Body of pancreas (tissue), 4 donors: ENCODE results near the gene KLHL8. TPM values are rescaled to one million over a fixed set of nuclear protein-coding genes. Genes with fewer than 3 reads are reported as not detected.

Source experiments
- ATAC-seq: fragments of 150-250 bp; one replicate; pipeline ENCODE4 v1.9.1; 2016
- DNase-seq, 4 donors: peaks; one replicate each; pipeline ENCODE4 v3.0.0-alpha.2; 2019
- H3K27ac ChIP-seq, 4 donors: fragments of 200-600 bp; sonication (generic); 1 replicate in 3 of 4; 2 replicates in 1 of 4; pipeline versions ENCODE4 v1.5.1 to v1.6.1; 2016 to 2019; ENCODE audit warnings: mild to moderate bottlenecking in 1 of 4, mixed read lengths in 1 of 4, moderate library complexity in 1 of 4
- H3K27me3 ChIP-seq, 2 donors: fragments of 200-600 bp; sonication (generic); one replicate each; pipeline ENCODE4 v1.6.0; 2016; ENCODE audit warnings: mild to moderate bottlenecking in 1 of 2
- H3K36me3 ChIP-seq, 2 donors: fragments of 200-600 bp; sonication (generic); replicated peaks in 1 of 2; 2 replicates each; pipeline ENCODE4 v1.5.1; 2016; ENCODE audit warnings: low read depth in 2 of 2; ENCODE audit not compliant: insufficient read depth in 1 of 2
- H3K4me1 ChIP-seq: fragments of 200-600 bp; sonication (generic); one replicate; pipeline ENCODE4 v1.6.0; 2016
- H3K4me3 ChIP-seq, 2 donors: fragments of 200-600 bp; sonication (generic); 1 replicate in 1 of 2; 2 replicates in 1 of 2; pipeline ENCODE4 v1.5.1; 2016 to 2019
- H3K9me3 ChIP-seq, 3 donors: fragments of 200-600 bp; sonication (generic); 1 replicate in 2 of 3; 2 replicates in 1 of 3; pipeline ENCODE4 v1.5.1; 2016
- POLR2A ChIP-seq, 3 donors: fragments of 450-650 bp; IDR thresholded peaks; one replicate each; pipeline ENCODE4 v1.6.1; 2016; ENCODE audit warnings: antibody characterized with exemption in 3 of 3, mild to moderate bottlenecking in 2 of 3
- WGBS, 2 donors: methylation state at CpG; one replicate each; pipeline ENCODE4 v1.1.5; 2017; 5-methylcytosine and 5-hydroxymethylcytosine counted together
- intact Hi-C: fragments of 100-400 bp; cut with DNase I; formaldehyde crosslinking; loops from one replicate; pipeline ENCODE4 v1.15.1; 2023
- total RNA-seq, 2 donors: library from RNA; depleted of rRNA; stranded (reverse); fragments of >200 nt; gene quantifications; one replicate each; pipeline ENCODE4 v1.1.0, GENCODE V29; 2016
- TF ChIP-seq, protein P1 (sequence below), 7 experiments: fragments of 450-650 bp in 4 of 7; fragments of 200-600 bp in 3 of 7; sonication (generic) in 3 of 7; IDR thresholded peaks; one replicate each; pipeline ENCODE4 v1.5.1; 2016 to 2019; ENCODE audit warnings: antibody characterized with exemption in 7 of 7

KLHL8 gene
- total RNA-seq, 2 donors from 2014 or later, result 4.4 to 9.9 TPM

- H3K36me3 ChIP-seq, result no peaks in the 10 kb centered on the region
- DNase-seq (no peak), ATAC-seq (no peak)
- TF ChIP-seq, protein P1, sequence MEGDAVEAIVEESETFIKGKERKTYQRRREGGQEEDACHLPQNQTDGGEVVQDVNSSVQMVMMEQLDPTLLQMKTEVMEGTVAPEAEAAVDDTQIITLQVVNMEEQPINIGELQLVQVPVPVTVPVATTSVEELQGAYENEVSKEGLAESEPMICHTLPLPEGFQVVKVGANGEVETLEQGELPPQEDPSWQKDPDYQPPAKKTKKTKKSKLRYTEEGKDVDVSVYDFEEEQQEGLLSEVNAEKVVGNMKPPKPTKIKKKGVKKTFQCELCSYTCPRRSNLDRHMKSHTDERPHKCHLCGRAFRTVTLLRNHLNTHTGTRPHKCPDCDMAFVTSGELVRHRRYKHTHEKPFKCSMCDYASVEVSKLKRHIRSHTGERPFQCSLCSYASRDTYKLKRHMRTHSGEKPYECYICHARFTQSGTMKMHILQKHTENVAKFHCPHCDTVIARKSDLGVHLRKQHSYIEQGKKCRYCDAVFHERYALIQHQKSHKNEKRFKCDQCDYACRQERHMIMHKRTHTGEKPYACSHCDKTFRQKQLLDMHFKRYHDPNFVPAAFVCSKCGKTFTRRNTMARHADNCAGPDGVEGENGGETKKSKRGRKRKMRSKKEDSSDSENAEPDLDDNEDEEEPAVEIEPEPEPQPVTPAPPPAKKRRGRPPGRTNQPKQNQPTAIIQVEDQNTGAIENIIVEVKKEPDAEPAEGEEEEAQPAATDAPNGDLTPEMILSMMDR (IDR thresholded peaks at IDR 0.05), result no peak
- TF ChIP-seq POLR2A (IDR thresholded peaks at IDR 0.05), result no peak
- intact Hi-C loops, result no loop called here
- no peak overlapping the region for H3K27ac ChIP-seq
- 84 to 97% methylated on average over 1 of the region's 1 CpG for WGBS, 2 donors
- no peaks in the 10 kb centered on the region for H3K9me3 ChIP-seq
- no peak overlapping the region for H3K4me3 ChIP-seq
- no peaks in the 10 kb centered on the region for H3K27me3 ChIP-seq
- H3K4me1 ChIP-seq, result no peaks in the 10 kb centered on the region
Observed at GRCh38 chr4:87165892-87166291, 54.5 kb downstream of the KLHL8 start.

- no peak for ATAC-seq
- WGBS, 2 donors, result 77 to 78% methylated on average over 4 of the region's 4 CpGs
- intact Hi-C loops, result loop anchor here (5.0 kb wide), 1 partner anchor 79 kb away; no protein-coding TSS in a partner anchor
Observed at GRCh38 chr4:87153078-87153870, 67.1 kb downstream of the KLHL8 start.

DNA sequence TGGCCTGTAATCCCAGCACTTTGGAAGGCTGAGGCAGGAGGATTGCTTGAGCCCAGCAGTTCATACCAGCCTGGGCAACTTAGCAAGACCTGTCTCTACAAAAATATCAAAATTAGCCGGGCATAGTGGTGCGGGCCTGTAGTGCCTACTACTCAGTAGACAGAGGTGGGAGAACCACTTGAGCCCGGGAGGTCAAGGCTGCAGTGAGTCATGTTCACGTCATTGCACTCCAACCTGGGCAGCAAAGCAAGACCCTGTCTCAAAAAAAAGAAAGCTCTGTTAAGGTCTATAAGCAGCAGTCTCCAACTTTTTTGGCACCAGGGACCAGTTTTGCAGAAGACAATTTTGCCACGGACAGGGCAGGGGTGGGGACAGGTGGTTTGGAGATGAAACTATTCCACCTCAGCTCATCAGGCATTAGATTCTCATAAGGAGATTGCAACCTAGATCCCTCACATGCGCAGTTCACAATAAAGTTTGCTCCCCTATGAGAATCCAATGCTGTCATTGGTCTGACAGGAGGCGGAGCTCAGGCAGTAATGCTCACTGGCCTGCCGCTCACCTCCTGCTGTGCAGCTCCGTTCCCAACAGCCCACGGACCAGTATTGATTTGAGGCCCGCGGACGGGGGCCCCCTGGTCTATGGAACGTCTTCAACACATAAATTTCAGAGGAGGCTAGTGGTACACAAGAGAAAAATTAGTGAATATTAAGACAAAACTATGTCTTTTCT lies 67.9 kb downstream of the KLHL8 start:
- no peaks in the 10 kb centered on the region for H3K27me3 ChIP-seq
- 45 to 48% methylated on average over 14 of the region's 14 CpGs for WGBS, 2 donors
- intact Hi-C loops, result loop anchor here (5.0 kb wide), 1 partner anchor 80 kb away; no protein-coding TSS in a partner anchor
- TF ChIP-seq, protein P1 (IDR thresholded peaks at IDR 0.05), result no peak
- no peak for TF ChIP-seq POLR2A (IDR thresholded peaks at IDR 0.05)
- peak in 2 of 4 donors; percentile 27 to 51 for DNase-seq
- H3K9me3 ChIP-seq, result no peaks in the 10 kb centered on the region
- no peak overlapping the region for H3K27ac ChIP-seq
- no peak for ATAC-seq
- H3K4me3 ChIP-seq, result no peak overlapping the region
- H3K36me3 ChIP-seq, result no peaks in the 10 kb centered on the region
- H3K4me1 ChIP-seq, result peaks cover 6% of the 10 kb centered on the region

More at GRCh38 chr4:87153078-87153870, 67.1 kb downstream of the KLHL8 start:
- Histone ChIP-seq H3K9me3 (no peaks in the 10 kb centered on the region), H3K27me3 (no peaks in the 10 kb centered on the region), H3K36me3 (no peaks in the 10 kb centered on the region), H3K27ac (no peak overlapping the region), H3K4me3 (no peak overlapping the region), H3K4me1 (peaks cover 6% of the 10 kb centered on the region)
- TF ChIP-seq, protein P1 (IDR thresholded peaks at IDR 0.05), result no peak
- no peak for TF ChIP-seq POLR2A (IDR thresholded peaks at IDR 0.05)
- DNase-seq, result no peak

GRCh38 chr4:87151730-87152129 lies 68.7 kb downstream of the KLHL8 start:
- Histone ChIP-seq H3K4me1 (peaks cover 6% of the 10 kb centered on the region), H3K4me3 (no peak overlapping the region), H3K27me3 (no peaks in the 10 kb centered on the region), H3K36me3 (no peaks in the 10 kb centered on the region), H3K9me3 (no peaks in the 10 kb centered on the region), H3K27ac (no peak overlapping the region)
- ATAC-seq (no peak), DNase-seq (no peak)
- TF ChIP-seq POLR2A (IDR thresholded peaks at IDR 0.05), result no peak
- TF ChIP-seq, protein P1 (IDR thresholded peaks at IDR 0.05), result no peak
- intact Hi-C loops, result loop anchor here (5.0 kb wide), 1 partner anchor 81 kb away; no protein-coding TSS in a partner anchor
- 41 to 46% methylated on average over 1 of the region's 1 CpG for WGBS, 2 donors
